Pons (tissue), 1 donor: ENCODE data around the gene MBOAT1.
"Not testable (repeated sequence)": the region's sequence is repeated elsewhere in the genome, so short reads cannot be mapped to it uniquely, and the experiment has no call there.

Experiments
- DNase-seq: peaks from one replicate; pipeline ENCODE4 v3.0.0-alpha.2; 2016; ENCODE audit warnings: low spot score

Gene MBOAT1

DNA sequence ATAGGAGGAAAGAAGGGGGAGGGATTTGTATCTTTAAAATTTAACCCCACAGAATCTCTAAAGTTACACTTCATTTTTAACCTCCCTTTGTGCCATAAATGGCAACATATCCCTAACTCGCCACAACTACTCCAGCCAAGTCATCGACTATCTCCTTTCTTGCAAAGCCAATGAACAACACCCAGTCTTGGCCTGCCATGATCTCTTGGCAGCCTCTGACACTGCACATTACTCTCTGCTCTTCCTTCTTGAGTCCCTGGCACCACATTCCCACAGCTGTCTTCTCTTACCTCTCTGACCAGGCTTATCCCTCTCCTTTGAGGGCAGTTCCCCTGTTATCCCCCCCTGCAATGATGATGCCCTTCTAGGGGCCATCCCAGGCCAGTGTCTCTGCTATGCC is 42.5 kb downstream of the MBOAT1 start:
- DNase-seq = no peak

DNA sequence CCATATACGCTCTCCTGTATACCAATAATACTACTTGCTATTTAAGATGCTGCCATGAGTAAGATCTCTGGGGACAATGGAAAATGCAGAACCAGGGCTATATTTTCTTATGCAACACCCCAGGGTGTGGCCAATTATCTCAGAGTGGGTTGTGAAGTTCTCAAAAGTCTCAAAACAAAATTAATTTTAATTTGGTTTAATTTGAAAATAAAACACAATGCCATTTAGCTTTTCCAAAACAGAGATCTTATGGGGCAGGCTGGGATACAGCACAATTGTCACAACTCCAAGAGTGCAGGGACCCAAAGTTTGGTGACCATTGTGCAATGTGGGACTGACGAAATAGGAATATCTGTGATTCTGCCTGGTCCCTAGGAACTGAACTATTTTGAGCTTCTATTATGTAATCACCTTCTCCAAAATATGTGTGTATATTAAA is 43.1 kb downstream of the MBOAT1 start:
- no peak for DNase-seq

DNA sequence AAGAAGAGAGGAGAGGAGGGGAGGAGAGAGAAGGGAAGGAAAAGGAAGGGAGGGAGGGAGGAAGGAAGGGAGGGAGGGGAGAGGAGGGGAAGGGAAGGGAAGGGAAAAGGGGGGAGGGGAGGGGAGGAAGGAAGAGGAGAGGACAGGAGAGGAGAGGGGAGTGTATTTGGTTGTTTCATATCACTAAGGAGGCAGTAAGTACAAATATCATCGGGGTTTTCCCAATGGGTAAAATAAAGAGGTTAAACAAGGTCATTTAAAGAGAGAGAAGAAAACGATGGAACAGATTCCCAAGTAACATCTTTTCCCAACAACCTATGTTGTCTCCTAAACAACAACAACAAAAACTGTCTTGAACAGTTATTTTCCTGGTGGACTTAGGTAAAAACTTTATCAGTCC is 43.6 kb downstream of the MBOAT1 start:
- DNase-seq = no peak

DNA sequence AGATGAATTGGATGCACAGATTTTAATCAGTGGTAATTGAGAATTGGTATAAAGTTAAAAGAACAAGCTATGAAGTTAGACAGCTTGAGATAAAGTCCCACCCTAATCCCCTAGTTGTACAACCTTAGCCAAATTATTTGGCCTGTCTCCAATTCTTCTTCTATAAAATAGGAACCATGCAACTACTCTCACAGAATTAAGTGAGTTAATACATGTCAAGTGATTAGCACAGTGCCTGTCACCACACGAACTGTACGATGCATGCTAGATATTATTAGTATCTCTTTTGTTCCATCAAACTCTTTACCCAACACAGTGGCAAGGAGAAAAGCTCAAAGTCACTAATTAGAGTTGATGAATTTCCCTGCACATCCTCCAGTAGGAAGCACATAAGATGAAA is 44.7 kb downstream of the MBOAT1 start:
- DNase-seq = no peak

DNA sequence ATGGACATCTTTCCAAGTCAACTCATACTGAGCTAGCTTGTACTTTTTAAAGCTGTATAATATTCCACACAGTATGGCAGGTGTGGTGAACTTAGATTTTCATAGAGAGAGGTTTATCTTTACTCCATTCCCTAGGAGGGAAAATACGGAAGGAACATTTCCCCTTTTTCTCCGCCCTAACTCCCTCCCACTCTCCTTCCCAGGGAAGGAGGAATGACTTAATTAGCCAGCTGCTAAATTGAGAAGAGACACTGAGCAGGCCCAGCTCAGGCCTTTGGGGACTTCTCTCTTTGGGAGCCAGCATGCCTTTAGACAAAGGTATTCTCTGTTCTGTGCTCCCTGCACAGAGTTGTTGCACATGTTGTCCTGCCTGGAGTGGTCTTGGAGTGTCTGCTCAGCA is 46.1 kb downstream of the MBOAT1 start:
- no peak for DNase-seq

DNA sequence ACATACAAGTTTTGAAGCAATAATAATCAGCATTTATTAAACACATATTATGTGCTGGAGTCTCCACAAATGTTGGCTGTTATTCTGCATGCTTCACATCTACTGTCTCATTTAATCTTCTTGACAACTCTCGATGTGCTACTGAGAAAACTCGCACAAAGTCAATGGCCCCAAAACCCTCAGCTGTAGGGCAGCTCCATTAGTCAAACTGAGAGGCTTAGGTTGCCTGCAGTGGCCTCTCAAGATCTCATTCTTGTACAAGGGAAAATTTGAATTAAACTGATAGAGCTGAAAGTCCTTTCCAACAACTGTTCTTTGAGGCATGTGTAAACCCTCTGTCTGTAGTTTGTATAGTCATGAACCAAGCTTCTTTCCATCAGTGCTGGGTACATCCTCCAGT is 49.8 kb downstream of the MBOAT1 start:
- DNase-seq = no peak

DNA sequence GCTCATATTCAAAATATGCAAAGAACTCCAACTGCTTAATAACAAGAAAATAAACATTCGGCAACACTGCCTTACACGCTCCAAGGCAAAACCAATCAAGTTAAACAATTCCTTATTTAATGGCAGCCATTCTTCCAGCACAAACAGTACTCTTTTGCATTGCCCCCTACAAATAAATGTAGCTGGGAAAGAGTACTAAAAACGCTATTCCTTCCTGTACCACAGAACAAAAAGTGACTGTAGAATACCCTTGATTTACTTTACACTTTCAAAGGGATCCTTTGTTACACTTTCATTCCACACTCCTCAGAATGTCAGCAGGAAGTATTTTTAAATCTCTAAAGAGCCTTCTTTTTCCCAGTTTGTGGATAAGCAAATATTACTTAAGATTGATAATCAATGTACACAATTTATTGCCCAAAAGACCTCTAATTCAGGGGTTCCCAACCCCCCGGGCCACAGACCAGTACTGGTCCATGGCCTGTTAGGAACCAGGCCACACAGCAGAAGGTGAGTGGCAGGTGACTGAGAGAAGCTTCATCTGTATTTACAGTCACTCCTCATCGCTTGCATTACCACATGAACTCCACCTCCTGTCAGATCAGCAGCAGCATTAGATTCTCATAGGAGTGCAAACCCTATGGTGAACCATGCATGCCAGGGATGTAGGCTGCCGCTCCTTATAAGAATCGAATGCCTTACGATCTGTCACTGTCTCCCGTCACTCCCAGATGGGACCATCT is 51.6 kb downstream of the MBOAT1 start:
- no peak for DNase-seq

DNA sequence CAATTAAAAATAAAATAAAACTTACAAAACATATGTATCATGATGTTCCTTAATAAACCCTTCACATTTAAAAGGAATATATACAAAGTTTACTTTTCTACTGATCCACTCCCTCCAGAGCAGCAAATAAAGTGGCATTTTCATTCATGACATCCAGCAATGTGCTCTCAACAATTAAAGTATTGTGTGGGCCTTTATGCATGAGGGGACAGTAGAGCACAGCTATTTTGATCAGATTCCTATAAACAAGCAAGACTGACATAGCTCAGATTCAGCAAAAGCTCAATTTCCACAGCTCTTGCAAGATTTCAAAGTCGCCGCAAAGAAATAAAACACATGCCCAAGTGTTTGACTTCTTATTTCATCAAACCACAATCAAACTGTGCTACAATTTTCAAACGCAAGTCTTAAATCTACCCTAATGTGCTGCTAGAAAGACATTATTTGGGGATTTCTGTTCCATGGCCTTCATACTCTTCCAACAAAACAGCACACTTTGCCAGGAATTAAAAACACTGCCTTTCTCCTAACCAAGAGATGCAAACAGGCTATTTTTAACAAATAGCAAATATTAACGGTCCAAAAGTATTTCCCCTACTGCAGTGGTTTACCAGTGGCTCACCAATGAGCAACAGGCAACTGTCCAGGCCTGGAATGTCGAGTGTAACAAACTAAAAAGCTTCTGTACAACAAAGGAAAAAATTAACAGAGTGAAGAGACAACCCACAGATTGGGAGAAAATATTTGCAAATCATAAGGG is 52.3 kb downstream of the MBOAT1 start:
- DNase-seq = peak; percentile 93

DNA sequence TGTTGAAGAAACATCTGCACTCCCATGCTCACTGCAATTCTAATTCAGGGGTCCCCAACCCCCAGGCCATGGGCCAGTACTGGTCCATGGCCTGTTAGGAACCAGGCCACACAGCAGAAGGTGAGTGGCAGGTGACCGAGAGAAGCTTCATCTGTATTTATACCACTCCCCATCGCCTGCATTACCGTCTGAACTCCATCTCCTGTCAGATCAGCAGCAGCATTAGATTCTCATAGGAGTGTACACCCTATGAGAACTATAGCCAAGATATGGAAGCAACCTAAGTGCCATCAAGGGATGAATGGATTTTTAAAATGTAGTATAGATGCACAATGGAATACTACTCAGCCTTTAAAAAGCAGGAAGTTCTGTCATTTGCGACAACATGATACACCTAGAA is 53.2 kb downstream of the MBOAT1 start:
- DNase-seq = no peak

DNA sequence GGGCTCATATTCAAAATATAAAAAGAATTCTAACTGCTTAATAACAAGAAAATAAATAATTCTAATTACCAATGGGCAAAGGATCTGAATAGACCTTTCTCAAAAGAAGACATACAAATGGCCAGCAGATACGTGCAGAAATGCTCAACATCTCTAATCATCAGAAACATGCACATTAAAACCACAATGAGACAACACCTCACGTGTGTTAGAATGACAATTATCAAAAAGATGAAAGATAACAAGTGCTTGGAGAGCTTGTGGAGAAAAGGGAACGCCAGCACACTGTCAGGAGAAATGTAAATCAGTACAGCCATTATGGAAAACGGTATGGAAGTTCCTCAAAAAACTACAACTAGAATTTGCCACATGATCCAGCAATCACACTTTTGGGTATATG is 53.6 kb downstream of the MBOAT1 start:
- DNase-seq = no peak

DNA sequence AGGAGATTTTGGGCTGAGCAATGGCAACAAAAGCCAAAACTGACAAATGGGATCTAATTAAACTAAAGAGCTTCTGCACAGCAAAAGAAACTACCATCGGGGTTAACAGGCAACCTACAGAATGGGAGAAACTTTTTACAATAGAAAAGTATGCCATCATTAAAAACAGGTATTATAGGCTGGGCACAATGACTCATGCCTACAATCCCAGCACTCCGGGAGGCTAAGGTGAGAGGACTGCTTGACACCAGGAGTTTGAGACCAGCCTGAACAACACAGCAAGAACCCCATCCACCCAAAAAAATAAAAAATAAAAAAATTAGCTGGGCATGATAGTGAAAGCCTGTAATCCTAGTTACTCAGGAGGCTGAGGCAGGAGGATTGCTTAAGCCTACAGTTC is 55.4 kb downstream of the MBOAT1 start:
- no peak for DNase-seq

DNA sequence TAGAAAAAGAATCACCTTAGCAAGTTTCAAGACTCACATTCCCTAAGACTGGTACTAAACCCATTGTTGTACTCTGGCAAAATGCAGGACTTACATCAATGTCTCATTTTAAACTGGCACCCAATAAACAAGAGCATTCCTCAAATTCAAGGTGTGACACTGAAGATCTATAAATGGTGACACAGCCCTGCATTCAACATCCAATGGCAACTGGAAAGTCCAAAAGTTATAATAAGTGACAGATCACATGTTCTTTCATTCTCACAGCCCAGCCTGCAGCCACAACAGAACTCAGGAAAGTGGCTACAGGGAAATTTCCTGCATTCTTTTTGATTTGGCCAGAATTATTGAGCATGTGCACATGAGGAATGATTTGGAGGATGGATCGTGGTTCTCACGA is 57.5 kb downstream of the MBOAT1 start:
- DNase-seq = no peak

DNA sequence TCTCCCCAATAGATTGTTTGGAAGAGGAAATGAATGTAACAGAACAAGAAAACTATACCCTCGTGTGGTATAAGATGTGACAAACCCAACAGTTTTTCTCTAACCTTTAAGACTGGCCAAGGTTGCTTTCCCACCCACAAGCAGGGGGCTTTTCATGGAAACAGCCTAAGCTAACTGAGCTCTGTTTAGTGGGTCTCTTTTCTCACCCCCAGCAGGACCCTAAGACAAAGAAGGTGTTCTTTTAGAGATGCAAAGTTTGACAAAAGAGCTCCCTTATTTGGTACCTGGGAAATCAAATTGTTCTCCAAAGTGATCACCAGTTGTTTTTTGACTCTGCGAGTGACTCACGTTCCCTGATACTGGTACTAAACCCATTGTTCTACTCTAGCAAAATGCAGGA is 59.1 kb downstream of the MBOAT1 start:
- DNase-seq = no peak

DNA sequence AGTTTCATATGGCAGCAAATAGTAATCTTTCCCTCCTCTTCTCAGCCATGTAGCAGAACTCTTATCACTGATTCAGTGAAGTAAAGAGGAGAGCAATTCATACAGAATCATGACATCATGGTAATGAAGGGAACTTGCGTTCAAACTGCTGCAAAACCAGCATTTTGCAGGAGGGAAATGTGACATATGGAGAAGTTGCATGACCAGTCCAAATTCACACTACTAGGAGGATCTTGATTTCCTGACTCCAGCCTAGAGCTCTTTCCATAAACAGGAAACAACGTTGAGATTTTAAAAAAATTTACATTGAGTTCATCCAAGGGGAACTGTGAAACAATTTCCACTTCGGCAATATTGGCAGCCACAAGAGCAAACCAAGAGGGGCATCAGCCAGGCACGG is 63.8 kb downstream of the MBOAT1 start:
- DNase-seq = no peak

DNA sequence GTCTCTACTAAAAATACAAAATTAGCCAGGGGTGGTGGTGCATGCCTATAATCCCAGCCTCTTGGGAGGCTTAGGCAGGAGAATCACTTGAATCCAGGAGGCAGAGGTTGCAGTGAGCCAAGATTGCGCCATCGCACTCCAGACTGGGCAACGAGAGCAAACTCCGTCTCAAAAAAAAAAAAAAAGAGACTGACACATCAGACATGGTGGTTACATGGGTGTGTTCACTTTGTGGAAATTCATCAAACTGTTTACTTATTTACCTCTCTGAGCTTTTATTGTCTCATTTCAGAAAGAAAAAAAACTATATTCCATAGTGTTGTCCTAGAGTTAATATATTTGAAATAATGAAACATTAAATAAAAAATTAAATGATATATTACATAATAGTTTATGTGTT is 64.8 kb downstream of the MBOAT1 start:
- no peak for DNase-seq

DNA sequence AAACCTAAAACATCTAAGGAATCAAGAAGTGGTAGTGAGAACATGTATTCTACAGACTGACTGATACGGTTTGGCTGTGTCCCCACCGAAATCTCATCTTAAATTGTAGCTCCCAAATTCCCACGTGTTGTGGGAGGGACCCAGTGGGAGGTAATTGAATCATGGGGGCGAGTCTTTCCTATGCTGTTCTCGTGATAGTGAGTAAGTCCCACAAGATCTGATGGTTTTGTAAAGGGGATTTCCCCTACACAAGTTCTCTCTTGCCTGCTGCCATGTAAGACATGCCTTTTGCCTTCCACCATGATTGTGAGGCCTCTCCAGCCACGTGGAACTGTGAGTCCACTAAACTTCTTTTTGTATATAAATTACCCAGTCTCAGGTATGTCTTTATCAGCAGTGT is 65.4 kb downstream of the MBOAT1 start:
- DNase-seq = not testable (repeated sequence)

DNA sequence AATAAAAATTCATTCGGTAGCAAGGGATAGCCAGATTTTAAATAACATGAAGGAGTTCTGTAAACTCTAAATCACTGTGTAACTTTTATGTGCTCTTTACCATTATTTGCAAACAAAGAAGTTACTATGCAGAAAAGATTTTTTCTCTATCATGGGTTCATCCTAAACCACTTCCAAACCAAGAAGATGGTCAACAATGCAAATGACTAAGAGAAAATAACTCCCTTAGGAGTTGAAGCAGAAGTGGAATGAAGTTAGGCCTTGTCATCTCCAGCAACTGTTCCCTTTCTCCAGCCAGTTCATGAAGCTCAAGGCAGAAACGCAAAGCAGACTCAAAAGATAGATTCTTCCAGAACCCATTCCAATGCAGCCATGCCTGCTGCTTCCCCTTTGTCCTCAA is 66.0 kb downstream of the MBOAT1 start:
- no peak for DNase-seq

DNA sequence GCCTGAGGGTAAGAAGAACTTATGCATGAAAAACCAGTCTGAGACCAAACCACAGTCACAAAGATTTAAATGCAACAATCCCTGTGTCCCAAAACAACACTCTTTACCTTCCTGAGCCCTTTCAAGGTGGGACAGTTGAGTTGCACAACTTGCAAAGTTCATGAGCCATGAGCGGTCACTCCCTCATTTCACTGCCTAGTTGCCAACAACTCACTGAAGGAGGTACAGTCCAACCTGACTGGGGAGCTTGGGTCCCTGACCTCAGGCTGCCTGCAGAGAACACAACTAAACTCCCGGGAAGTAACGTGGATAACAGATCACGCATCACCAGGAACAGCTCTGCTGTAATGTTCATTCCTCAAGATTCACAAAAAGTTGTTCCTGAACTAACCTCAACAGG is 69.4 kb downstream of the MBOAT1 start:
- no peak for DNase-seq

DNA sequence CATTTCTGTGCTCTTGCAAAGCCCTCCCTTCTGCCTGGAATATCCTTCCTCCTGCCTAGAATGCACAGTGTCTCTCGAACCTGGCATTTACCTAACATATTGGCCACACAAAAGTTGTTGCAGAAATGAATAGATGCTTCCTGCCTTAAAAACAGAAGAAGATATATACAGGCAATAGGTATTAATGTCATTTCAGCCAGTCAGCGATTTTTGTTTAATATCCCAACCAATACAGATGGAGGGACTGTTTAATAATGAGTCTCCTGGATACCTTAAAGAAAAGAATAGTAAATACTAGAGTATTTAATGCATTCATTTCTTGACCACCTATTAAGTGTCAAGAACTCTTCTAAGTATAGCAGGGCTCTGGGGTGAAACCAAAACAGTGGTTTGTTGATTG is 70.3 kb downstream of the MBOAT1 start:
- no peak for DNase-seq

DNA sequence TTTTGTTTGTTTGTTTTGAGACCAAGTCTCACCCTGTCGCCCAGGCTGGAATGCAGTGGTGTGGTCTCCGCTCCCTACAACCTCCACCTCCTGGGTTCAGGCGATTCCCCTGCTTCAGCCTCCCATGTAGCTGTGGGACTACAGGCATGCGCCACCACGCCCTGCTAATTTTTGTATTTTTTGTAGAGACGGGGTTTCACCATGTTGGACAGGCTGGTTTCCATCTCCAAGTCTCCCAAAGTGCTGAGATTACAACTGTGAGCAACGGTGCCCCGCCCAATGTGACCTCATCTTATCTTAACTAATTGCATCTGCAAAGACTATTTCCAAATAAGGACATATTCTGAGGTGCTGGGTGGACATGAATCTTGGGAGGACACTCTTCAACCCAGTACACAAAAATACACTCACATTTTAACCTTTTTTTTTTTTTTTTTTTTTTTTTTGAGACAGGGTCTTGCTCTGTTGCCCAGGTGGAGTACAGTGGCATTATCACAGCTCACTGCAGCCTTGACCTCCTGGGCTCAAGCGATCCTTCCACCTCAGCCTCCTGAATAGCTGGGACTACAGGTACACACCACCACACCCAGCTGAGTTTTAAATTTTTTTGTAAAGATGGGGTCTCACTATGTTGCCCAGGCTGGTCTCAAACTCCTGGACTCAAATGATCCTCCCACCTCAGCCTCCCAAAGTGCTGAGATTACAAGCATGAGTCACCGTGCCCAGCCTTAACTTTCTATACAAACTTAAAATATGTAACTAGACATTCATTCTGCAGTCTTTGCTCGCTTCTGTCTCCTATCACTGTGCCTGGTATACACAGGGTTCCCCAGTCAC is 72.9 kb downstream of the MBOAT1 start:
- not testable (repeated sequence) for DNase-seq

DNA sequence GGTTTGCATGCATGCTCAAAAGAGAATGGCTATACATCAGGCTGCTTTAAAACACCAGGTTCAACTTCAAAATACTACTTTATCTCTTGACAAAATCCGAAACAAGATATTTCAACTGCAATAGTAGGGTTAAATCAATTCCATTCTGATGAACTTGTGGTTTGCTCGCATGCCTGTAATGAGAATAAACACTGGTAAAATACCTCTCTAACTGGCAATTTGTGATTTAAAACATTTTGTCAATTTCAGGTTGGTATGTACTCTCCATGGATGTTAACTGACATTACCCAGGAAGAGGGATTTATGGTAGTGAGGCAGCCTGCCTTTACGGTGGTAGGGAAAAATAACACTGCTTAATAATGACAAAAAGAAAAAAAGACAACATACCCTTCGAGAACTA is 74.4 kb downstream of the MBOAT1 start:
- DNase-seq = no peak

DNA sequence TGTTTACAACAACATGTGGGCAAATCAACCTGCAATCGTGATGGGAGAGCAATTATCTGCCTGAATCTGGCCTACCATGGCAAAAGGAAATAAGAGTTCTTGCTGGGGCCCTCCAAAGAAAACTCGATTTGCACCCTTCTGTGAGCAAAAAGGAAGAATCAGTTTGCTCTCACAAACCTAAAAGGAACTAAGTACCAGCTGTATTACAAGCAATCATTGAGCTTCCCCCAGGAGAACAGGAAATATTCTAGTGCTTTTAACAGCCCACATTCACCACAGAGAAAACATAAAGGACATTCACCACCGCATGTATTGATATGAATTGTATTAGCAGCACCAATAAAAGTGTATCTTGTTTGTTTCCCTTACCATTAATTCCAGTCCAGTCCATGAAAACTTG is 75.0 kb downstream of the MBOAT1 start:
- no peak for DNase-seq
